NCI-H226 (cell line): ENCODE measurements around the gene RHEB.
A peak's percentile ranks its signal among the peaks of the same experiment; 100 is the strongest.

Experiments used
- DNase-seq: peaks from one replicate; pipeline ENCODE4 v3.0.0-alpha.2; 2015

Gene RHEB

GRCh38 chr7:151468217-151469018 is 51.3 kb downstream of the RHEB start:
- DNase-seq, result no peak

- DNase-seq, result no peak
These were observed 54.5 kb downstream of the RHEB start for GRCh38 chr7:151465169-151465568.

GRCh38 chr7:151462306-151462779 is 57.4 kb downstream of the RHEB start:
- DNase-seq, result no peak

DNA sequence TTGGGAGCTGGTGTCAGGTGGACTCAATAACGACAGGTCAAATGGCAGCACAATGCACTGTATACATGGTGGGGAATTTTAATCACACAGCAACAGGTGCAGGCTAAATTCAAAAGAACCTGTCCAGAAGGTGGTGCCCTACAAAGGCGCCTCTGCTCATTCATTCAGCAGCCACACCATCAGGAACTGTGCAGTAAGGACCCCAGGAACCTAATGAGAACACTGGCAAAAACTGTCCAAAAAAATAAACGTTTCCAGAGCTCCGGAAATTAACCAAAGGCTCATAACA is 57.8 kb downstream of the RHEB start:
- no peak for DNase-seq

DNA sequence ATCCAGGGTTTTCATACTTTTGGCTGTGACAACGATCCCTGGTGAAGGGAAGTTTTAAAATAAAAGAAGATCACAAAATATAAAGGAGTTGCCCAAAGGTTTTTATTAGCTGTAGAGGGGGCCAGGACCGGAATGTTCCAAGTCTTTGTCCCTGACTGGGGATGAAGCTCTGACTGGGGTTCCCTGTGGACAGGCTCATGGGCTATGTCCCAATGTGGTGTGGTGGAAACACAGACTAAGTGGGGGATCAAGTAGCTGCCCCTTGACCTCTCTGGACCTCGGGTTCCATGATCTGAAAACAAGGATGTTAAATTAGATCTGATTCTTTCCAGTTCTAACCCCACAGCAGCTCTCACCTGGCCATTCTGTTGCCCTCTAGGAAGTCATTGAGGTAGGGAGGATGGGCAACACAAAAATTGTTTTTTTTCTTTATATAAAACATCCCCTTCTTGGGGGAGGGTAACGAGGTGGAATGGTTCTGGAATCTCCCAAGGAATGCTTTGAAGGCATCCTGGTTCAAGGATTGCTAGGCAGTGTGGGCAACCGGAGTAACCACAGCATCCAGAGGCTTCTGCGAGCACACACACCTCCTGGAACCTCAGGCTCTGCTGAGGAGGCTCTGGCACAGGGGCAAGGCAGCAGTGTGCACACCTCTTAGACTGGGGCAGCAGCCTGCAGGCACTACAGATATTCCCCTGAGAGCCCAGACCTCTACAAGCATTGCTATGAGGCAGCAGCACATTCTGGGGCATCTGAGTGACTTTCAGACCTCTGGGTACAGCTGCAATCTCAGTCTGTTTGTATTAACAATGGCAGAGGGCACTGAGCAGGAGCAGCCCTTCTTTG is 58.4 kb downstream of the RHEB start:
- DNase-seq, result no peak

DNA sequence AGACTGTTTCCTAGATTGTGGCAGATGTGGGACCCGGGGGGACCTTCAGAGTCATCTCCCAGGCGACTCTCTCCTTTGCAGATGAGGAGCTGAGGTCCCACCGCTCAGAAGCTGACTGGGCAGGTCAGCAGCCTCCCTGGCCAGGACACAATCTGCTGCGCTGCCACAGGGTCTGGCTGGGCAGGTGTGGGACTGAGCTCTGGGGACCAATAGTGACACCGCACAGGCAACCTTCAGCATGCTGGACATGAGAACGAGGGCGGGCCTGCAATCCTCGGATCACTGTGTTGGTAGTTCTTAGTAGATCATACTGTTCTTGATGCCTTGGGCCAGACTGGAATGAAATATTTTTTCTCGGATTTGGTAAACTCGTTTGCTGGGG is 59.2 kb downstream of the RHEB start:
- no peak for DNase-seq

- peak; percentile 75 for DNase-seq
These were observed 59.8 kb downstream of the RHEB start for GRCh38 chr7:151459726-151460473.

GRCh38 chr7:151457534-151457933 is 62.2 kb downstream of the RHEB start:
- no peak for DNase-seq

GRCh38 chr7:151456782-151457181 is 62.9 kb downstream of the RHEB start:
- no peak for DNase-seq

- DNase-seq, result no peak
These were observed 63.4 kb downstream of the RHEB start for GRCh38 chr7:151456276-151456675.

GRCh38 chr7:151455690-151456089 is 64.0 kb downstream of the RHEB start:
- no peak for DNase-seq

DNA sequence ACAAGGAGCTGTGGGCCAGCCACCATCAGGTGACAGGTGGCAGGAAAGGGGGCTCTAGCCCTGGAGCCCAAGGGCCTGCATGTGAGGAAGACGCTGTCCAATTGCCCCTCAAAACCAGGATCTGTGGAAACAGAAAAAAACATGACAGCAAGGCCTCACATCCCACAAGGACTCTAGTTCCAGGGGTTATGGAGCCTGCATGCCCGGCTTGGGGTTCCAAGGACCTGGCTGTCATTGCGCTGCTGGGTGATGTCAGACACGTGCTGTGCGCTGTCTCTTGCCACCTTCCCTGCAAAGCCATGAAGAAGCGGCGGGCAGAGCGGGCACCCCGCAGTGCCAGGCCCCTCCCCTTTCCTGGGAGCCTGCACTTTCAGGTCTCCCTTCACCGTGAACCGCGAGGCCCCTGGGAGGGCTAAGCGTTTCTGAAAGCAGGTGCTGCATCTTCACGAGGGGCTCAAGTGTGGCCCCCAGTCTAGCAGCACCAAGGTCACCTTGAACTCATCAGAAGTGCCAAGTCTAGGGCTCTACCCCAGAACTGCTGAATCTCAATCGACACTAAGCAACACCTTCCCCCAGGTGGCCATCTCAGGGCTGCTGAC is 64.7 kb downstream of the RHEB start:
- DNase-seq, result no peak

DNA sequence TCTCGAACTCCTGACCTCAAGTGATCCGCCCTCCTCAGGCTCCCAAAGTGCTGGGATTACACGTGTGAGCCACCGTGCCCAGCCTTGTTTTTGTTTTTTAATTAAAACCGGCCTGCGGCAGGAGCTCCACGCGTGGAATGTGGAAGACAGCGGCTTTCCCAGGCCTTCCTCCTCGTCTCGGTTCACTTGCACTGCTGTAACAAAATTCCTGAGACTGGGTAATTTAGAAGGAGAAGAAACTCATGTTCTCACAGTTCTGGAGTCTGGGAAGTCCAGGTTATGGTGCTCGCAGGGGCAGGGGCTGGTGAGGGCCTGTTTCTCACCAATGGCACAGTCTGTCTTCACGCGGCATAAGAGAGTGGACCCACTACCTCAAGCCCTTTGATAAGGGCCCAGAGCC is 65.4 kb downstream of the RHEB start:
- no peak for DNase-seq

DNA sequence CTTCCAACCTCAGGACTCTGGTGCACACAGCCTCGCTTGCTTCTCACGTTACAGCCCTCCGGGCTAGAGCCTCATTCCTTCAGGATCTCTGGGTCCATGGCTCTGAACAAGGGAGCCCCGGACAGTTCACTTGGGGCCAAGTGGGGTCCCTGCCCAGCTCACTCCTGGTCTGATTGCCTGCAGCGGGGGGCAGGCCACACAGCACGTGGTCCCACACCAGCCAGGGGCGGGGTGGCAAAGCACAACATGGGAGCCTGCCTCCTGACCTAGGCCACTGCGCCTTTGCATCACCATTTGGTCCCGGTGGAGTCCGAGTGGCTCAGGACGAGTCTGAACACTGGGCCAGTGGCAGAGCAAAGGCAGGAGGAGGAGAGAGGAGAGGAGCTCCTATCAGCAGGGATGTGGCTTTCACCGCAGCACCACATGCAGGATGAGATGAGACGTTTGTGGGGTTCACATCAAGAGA is 66.3 kb downstream of the RHEB start:
- no peak for DNase-seq

- DNase-seq, result no peak
These were observed 66.9 kb downstream of the RHEB start for GRCh38 chr7:151452680-151453325.

DNA sequence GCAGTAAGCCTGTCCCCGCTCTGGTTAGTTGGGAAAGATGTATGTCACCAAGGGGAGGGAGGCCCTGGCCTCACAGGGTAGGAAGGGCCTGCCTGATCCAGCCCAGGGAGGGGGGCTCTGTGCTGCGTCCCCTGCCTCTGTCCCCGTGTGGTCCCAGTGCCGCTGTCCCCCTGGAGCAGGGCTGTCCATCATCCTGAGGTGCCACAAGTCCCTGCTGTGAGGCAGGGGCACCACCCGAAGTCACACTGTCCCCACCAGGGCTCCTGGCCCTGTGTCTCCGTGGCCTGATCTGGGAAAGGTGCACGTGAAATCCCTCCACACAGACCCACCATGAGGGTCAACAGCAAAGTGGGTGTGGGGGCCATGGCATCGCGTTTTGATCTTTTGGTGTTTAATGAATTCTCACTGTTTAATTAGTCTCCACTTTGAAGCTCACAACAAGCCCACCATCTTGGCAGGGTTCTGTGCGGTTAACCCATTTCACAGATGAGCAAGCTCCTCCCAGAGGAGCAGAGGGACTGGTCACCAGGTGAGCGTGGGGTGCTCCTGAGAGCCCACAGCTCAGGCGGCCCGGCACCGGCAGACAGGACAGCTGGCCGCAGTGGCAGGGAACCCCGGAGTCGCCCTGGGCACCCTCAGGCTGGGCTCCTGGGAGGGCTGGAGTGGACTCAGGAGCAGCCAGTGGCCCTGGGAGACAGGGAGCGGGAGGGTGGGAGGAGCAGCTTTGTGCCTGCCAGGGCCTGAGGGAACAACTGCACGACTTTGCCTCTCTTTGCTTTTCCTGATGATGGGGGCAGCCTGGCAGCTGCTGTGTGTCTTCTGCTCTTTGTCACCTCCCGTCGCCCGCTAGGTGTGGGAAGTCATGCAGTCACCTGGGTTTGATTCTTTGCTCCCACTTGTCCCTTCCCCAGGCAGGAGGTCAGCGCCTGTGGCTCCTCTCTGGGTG is 67.8 kb downstream of the RHEB start:
- DNase-seq, result no peak

GRCh38 chr7:151451156-151451555 is 68.5 kb downstream of the RHEB start:
- no peak for DNase-seq

- DNase-seq, result no peak
These were observed 69.7 kb downstream of the RHEB start for GRCh38 chr7:151449990-151450389.

DNA sequence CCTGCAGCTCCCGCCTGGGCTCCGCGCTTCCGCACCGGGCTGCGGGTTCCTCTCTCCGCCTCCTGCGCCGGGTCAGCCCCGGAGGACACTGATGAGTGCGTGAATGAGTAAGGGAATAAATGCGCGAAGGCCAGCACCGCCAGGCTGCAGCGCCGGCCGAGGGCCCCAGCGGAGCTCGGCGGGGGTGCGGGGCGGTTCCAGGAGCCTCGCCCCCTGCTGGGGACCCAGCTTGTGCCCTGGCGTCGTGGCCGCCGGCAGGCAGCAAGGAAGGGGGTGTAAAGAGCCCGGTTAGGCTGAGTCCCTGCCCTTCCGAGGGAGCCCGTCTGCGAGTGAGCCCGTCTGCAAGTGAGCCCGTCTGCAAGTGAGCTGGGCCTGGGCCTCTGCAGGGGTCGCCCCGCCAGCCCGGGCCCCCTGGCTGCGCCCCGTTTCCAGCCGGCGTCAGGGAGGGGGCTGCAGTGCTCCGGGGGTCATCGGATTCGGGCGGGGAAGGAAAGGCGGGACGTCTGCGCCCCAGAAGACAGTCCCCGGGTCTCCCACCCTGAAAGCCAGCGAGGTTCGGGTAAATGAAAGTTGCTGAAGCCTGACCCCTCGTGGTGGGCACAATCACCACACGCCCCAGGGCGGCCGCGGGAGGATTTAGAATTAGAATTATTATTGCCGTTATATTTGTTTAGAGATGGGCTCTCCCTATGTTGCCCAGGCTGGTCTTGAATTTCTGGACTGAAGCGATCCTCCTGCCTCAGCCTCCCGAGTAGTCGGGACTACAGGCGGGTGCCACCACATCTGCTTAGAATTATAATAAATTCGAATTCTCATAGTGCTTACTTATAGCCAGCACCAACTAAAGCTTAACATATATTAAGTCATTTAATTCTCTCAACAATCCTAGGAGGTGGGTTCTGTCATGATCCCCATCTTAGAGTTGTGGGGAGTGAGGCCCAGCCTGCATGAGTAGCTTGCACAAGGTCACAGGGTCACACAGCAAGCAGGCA is 71.1 kb downstream of the RHEB start:
- DNase-seq, result no peak

GRCh38 chr7:151447901-151448260 is 71.8 kb downstream of the RHEB start:
- DNase-seq, result no peak
